Spleen (tissue), 11 donors: Measurements from ENCODE around the gene PLXNA2. TPM values are rescaled to one million over a fixed set of nuclear protein-coding genes. Genes with fewer than 3 reads are reported as not detected.

ENCODE experiments used
- DNase-seq: peaks from one replicate; pipeline ENCODE4 v3.0.0-alpha.2; 2020
- H3K27ac ChIP-seq, 8 donors: fragments of 200-600 bp; sonication (generic) in 7 of 8; 1 replicate in 4 of 8; 2 replicates in 4 of 8; pipeline versions ENCODE4 v1.5.0 to v1.8.0; 2016 to 2021; ENCODE audit warnings: inconsistent platforms in 4 of 8, mild to moderate bottlenecking in 4 of 8, moderate library complexity in 1 of 8
- H3K27me3 ChIP-seq, 7 donors: fragments of 200-600 bp; sonication (generic) in 6 of 7; replicated peaks in 1 of 7; 1 replicate in 4 of 7; 2 replicates in 3 of 7; pipeline versions ENCODE4 v1.5.0 to v1.8.0; 2016 to 2021; ENCODE audit warnings: inconsistent platforms in 3 of 7, mild to moderate bottlenecking in 1 of 7
- H3K36me3 ChIP-seq, 6 donors: fragments of 200-600 bp; sonication (generic) in 5 of 6; 1 replicate in 4 of 6; 2 replicates in 2 of 6; pipeline versions ENCODE4 v1.5.0 to v1.8.0; 2016 to 2021; ENCODE audit warnings: inconsistent platforms in 2 of 6
- H3K4me1 ChIP-seq, 6 donors: fragments of 200-600 bp; sonication (generic) in 5 of 6; 1 replicate in 3 of 6; 2 replicates in 3 of 6; pipeline versions ENCODE4 v1.5.0 to v1.8.0; 2016 to 2021; ENCODE audit warnings: inconsistent platforms in 3 of 6
- H3K4me3 ChIP-seq, 8 donors: fragments of 200-600 bp; sonication (generic) in 7 of 8; 1 replicate in 4 of 8; 2 replicates in 4 of 8; pipeline versions ENCODE4 v1.5.0 to v1.8.0; 2016 to 2021; ENCODE audit warnings: inconsistent platforms in 4 of 8, mild to moderate bottlenecking in 4 of 8, moderate library complexity in 2 of 8
- H3K9me3 ChIP-seq, 8 donors: fragments of 200-600 bp; sonication (generic) in 7 of 8; 1 replicate in 4 of 8; 2 replicates in 4 of 8; pipeline versions ENCODE4 v1.5.0 to v1.8.0; 2016 to 2021; ENCODE audit warnings: inconsistent platforms in 4 of 8
- CTCF ChIP-seq, 11 experiments: fragments of 200-600 bp in 7 of 11; fragments of 450-650 bp in 4 of 11; sonication (generic) in 4 of 11; IDR thresholded peaks in 8 of 11; conservative IDR thresholded peaks in 3 of 11; 1 replicate in 7 of 11; 2 replicates in 4 of 11; pipeline versions ENCODE4 v1.4.0 to v1.8.0; 2016 to 2021; ENCODE audit warnings: antibody characterized with exemption in 11 of 11, inconsistent platforms in 4 of 11, mild to moderate bottlenecking in 1 of 11
- POLR2A ChIP-seq, 3 donors: fragments of 450-650 bp; IDR thresholded peaks; one replicate each; pipeline ENCODE4 v1.5.1; 2017; ENCODE audit warnings: antibody characterized with exemption in 3 of 3, mild to moderate bottlenecking in 1 of 3
- POLR2AphosphoS5 ChIP-seq, 3 donors: sonication (generic); formaldehyde crosslinking; IDR thresholded peaks; one replicate each; pipeline ENCODE4 v1.5.1; 2017; ENCODE audit warnings: antibody characterized with exemption in 3 of 3
- WGBS, 5 donors: extraction: QIAGEN DNeasy Blood & Tissue Kit in 3 of 5; methylation state at CpG; one replicate each; pipeline versions ENCODE4 v1.1.5 to v1.1.7; 2013 to 2018; 5-methylcytosine and 5-hydroxymethylcytosine counted together
- intact Hi-C: fragments of 100-400 bp; cut with DNase I; formaldehyde crosslinking; loops from one replicate; pipeline ENCODE4 v1.15.0; 2023; ENCODE audit warnings: low total_unique reads
- polyA plus RNA-seq, 3 donors: library from polyadenylated mRNA; stranded (reverse); fragments of 200-250 nt; gene quantifications; one replicate each; pipeline ENCODE4 v1.2.1, GENCODE V29; 2013
- total RNA-seq, 7 donors: library from RNA; depleted of rRNA in 3 of 7; stranded (reverse); fragments of >200 nt in 3 of 7; fragmentation: NEBNext Ultra II Directional in 4 of 7; extraction: Animal tissue kit (Norgen Biotek cat#: 25700) in 4 of 7; gene quantifications; one replicate each; pipeline versions ENCODE4 v1.1.0 to v1.2.1, GENCODE V29; 2016 to 2021
- donor health status: healthy with polysubstance abuse.
- donor health status: DM: no; HTN: no; CAD: no; lungs with moderate emphysema.
- donor health status: DM: no; HTN: no; CAD: no.
- donor health status: Bipolar disorder and iron deficiency.
- donor health status: healthy.
- donor health status: DM: no; HTN: no; CAD: no.
- donor health status: DM: yes; HTN: yes; CAD: no.

Gene PLXNA2
- total and polyA plus RNA-seq, 10 donors: 0.93 to 16.9 (median 7.0) TPM

GRCh38 chr1:208172423-208173145 lies 71.6 kb downstream of the PLXNA2 start:
- intact Hi-C loops: no loop called here
- Histone ChIP-seq H3K27ac (no peak overlapping the region), H3K4me3 (no peak overlapping the region), H3K36me3 (no peaks in the 10 kb centered on the region), H3K9me3 (no peaks in the 10 kb centered on the region), H3K4me1 (no peaks in the 10 kb centered on the region), H3K27me3 (no peaks in the 10 kb centered on the region)
- 84 to 94% (median 92%) methylated on average over 6 of the region's 6 CpGs for WGBS, 5 donors
- no peak for DNase-seq
- TF ChIP-seq CTCF (IDR thresholded peaks at IDR 0.05 in 8 of 11, conservative IDR thresholded peaks at IDR 0.05 in 3 of 11) (no peak), POLR2AphosphoS5 (IDR thresholded peaks at IDR 0.05) (no peak), POLR2A (IDR thresholded peaks at IDR 0.05) (no peak)

- intact Hi-C loops: no loop called here
- Histone ChIP-seq H3K27ac (no peak overlapping the region), H3K9me3 (no peaks in the 10 kb centered on the region), H3K36me3 (no peaks in the 10 kb centered on the region), H3K4me3 (no peak overlapping the region), H3K27me3 (no peaks in the 10 kb centered on the region), H3K4me1 (no peaks in the 10 kb centered on the region)
- 62 to 77% (median 70%) methylated on average over 7 of the region's 7 CpGs for WGBS, 5 donors
- no peak for DNase-seq
- no peak for TF ChIP-seq CTCF (IDR thresholded peaks at IDR 0.05 in 8 of 11, conservative IDR thresholded peaks at IDR 0.05 in 3 of 11)
Observed at GRCh38 chr1:208171616-208172422, 72.4 kb downstream of the PLXNA2 start.

GRCh38 chr1:208170252-208170651 lies 73.9 kb downstream of the PLXNA2 start:
- H3K27me3 ChIP-seq: peaks cover 0 to 2% (median 0%) of the 10 kb centered on the region in 7 donors
- intact Hi-C loops: no loop called here
- H3K27ac ChIP-seq: no peak overlapping the region
- WGBS, 5 donors: 18 to 40% (median 26%) methylated on average over 4 of the region's 4 CpGs
- no peak overlapping the region for H3K4me3 ChIP-seq
- DNase-seq: no peak
- TF ChIP-seq POLR2A (IDR thresholded peaks at IDR 0.05) (no peak), CTCF (IDR thresholded peaks at IDR 0.05 in 8 of 11, conservative IDR thresholded peaks at IDR 0.05 in 3 of 11) (no peak), POLR2AphosphoS5 (IDR thresholded peaks at IDR 0.05) (no peak)
- H3K36me3 ChIP-seq: no peaks in the 10 kb centered on the region
- H3K4me1 ChIP-seq: no peaks in the 10 kb centered on the region
- H3K9me3 ChIP-seq: no peaks in the 10 kb centered on the region
